ENCODE measurements around the gene DOCK4.
"Not testable (repeated sequence)": the region's sequence is repeated elsewhere in the genome, so short reads cannot be mapped to it uniquely, and the experiment has no call there.

- TF ChIP-seq CTCF (IDR thresholded peaks at IDR 0.05); IRF1 (CRISPR knock-in tag; IDR thresholded peaks at IDR 0.05); ZNF281 (CRISPR knock-in tag; IDR thresholded peaks at IDR 0.05); ZNF512 (CRISPR knock-in tag; IDR thresholded peaks at IDR 0.05; ENCODE audit: borderline replicate concordance); ATF2 (CRISPR knock-in tag; IDR thresholded peaks at IDR 0.05; ENCODE audit: borderline replicate concordance, low read depth): not testable (repeated sequence)
Observed at GRCh38 chr7:111908673-111909072, 297.5 kb downstream of the DOCK4 start.
